Measurements from ENCODE around the gene DNAJC1.

DNA sequence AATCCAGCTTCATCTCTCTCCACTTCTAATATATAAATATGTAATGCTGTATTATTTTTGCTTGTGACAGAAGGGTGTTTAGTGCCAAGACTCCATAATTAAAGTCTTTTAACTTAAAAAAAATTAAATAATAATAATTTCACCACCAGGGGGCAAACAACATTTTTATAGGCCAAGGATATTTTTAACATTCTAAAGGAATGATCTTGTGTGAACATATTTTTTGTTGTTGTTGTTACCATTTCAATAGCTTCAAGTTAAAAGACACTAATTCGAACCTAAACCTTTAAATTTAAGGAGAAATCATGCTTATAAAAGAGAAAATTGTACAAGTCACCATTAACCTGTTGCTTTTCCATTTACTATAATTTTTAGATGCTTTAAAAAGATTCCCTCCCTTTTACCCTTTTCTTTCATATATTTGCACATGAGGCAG lies 7.5 kb upstream of the DNAJC1 start:
- TF ChIP-seq CEBPB (IDR thresholded peaks at IDR 0.05; ENCODE audit: low read depth, low read length): no peak
- no peak for TF ChIP-seq ZNF274 (IDR thresholded peaks at IDR 0.05; ENCODE audit: borderline replicate concordance, extremely low read depth, low read length)
- TF ChIP-seq, protein P1, sequence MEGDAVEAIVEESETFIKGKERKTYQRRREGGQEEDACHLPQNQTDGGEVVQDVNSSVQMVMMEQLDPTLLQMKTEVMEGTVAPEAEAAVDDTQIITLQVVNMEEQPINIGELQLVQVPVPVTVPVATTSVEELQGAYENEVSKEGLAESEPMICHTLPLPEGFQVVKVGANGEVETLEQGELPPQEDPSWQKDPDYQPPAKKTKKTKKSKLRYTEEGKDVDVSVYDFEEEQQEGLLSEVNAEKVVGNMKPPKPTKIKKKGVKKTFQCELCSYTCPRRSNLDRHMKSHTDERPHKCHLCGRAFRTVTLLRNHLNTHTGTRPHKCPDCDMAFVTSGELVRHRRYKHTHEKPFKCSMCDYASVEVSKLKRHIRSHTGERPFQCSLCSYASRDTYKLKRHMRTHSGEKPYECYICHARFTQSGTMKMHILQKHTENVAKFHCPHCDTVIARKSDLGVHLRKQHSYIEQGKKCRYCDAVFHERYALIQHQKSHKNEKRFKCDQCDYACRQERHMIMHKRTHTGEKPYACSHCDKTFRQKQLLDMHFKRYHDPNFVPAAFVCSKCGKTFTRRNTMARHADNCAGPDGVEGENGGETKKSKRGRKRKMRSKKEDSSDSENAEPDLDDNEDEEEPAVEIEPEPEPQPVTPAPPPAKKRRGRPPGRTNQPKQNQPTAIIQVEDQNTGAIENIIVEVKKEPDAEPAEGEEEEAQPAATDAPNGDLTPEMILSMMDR (IDR thresholded peaks at IDR 0.05; ENCODE audit: control extremely low read depth in 1 of 3, insufficient read depth in 1 of 3, low read depth in 1 of 3, low read length in 3 of 3): no peak
- TF ChIP-seq, protein P2, sequence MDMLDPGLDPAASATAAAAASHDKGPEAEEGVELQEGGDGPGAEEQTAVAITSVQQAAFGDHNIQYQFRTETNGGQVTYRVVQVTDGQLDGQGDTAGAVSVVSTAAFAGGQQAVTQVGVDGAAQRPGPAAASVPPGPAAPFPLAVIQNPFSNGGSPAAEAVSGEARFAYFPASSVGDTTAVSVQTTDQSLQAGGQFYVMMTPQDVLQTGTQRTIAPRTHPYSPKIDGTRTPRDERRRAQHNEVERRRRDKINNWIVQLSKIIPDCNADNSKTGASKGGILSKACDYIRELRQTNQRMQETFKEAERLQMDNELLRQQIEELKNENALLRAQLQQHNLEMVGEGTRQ (IDR thresholded peaks at IDR 0.05; ENCODE audit: low read length): no peak
- TF ChIP-seq, protein P3, sequence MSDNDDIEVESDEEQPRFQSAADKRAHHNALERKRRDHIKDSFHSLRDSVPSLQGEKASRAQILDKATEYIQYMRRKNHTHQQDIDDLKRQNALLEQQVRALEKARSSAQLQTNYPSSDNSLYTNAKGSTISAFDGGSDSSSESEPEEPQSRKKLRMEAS (IDR thresholded peaks at IDR 0.05): no peak
- TF ChIP-seq HDAC2 (IDR thresholded peaks at IDR 0.05; ENCODE audit: borderline replicate concordance in 1 of 2, low read depth in 2 of 2, low read length in 2 of 2): no peak
- no peak for TF ChIP-seq CHD2 (IDR thresholded peaks at IDR 0.05; ENCODE audit: low read length)
- no peak for TF ChIP-seq RAD21 (IDR thresholded peaks at IDR 0.05 in 1 of 2, conservative IDR thresholded peaks at IDR 0.05 in 1 of 2; ENCODE audit: low read depth in 2 of 2, low read length in 2 of 2)
- TF ChIP-seq POLR2A (IDR thresholded peaks at IDR 0.05; ENCODE audit: control extremely low read depth in 1 of 2, low read depth in 2 of 2, low read length in 2 of 2): no peak
- no peak for TF ChIP-seq POLR2AphosphoS5 (IDR thresholded peaks at IDR 0.05; ENCODE audit: low read depth, low read length)
- no peak for TF ChIP-seq EGR1 (IDR thresholded peaks at IDR 0.05; ENCODE audit: borderline replicate concordance, low read depth, low read length)
